Activated CD4-positive, alpha-beta T cell treated with anti-CD3 and anti-CD28 coated beads, Interleukin-2, amount 10 ng/mL, durations not matched to agents 7 days and 5 days (primary cell): ENCODE measurements around the gene PDE4A. TPM values are rescaled to one million over a fixed set of nuclear protein-coding genes. Genes with fewer than 3 reads are reported as not detected.
"Not testable (repeated sequence)": the region's sequence is repeated elsewhere in the genome, so short reads cannot be mapped to it uniquely, and the experiment has no call there.

Experiments used
- CTCF ChIA-PET: fragments of 350-600 bp; sonication (Branson Sonifier 250); formaldehyde crosslinking; loops from one replicate; lab custom pipeline; 2021; ENCODE audit warnings: antibody characterized with exemption; lab: Charles Lee
- POLR2A ChIA-PET: fragments of 350-600 bp; sonication (Branson Sonifier 250); formaldehyde crosslinking; loops from one replicate; lab custom pipeline; 2021; ENCODE audit warnings: antibody characterized with exemption; lab: Charles Lee
- DNase-seq: peaks from one replicate; pipeline ENCODE4 v3.0.0-alpha.2; 2020
- H3K27ac Mint-ChIP-seq: one replicate; pipeline ENCODE4 v1.8.0; 2021; ENCODE audit warnings: mild to moderate bottlenecking, moderate library complexity, mixed read lengths
- H3K27me3 Mint-ChIP-seq: one replicate; pipeline ENCODE4 v1.8.0; 2021; ENCODE audit warnings: mixed read lengths
- H3K36me3 Mint-ChIP-seq: one replicate; pipeline ENCODE4 v1.8.0; 2021; ENCODE audit warnings: low read depth, mixed read lengths
- H3K4me1 Mint-ChIP-seq: one replicate; pipeline ENCODE4 v1.8.0; 2021; ENCODE audit warnings: mixed read lengths
- H3K4me3 Mint-ChIP-seq: one replicate; pipeline ENCODE4 v1.8.0; 2021; ENCODE audit warnings: mild to moderate bottlenecking, moderate library complexity, mixed read lengths
- H3K9me3 Mint-ChIP-seq: one replicate; pipeline ENCODE4 v1.8.0; 2021; ENCODE audit warnings: mixed read lengths
- total RNA-seq, 2 experiments: library from RNA; stranded (reverse); gene quantifications; one replicate each; pipeline ENCODE4 v1.2.3, GENCODE V29; 2021

PDE4A gene
- total RNA-seq, 2 experiments from 2014 or later: 12.7 to 14.3 TPM

DNA sequence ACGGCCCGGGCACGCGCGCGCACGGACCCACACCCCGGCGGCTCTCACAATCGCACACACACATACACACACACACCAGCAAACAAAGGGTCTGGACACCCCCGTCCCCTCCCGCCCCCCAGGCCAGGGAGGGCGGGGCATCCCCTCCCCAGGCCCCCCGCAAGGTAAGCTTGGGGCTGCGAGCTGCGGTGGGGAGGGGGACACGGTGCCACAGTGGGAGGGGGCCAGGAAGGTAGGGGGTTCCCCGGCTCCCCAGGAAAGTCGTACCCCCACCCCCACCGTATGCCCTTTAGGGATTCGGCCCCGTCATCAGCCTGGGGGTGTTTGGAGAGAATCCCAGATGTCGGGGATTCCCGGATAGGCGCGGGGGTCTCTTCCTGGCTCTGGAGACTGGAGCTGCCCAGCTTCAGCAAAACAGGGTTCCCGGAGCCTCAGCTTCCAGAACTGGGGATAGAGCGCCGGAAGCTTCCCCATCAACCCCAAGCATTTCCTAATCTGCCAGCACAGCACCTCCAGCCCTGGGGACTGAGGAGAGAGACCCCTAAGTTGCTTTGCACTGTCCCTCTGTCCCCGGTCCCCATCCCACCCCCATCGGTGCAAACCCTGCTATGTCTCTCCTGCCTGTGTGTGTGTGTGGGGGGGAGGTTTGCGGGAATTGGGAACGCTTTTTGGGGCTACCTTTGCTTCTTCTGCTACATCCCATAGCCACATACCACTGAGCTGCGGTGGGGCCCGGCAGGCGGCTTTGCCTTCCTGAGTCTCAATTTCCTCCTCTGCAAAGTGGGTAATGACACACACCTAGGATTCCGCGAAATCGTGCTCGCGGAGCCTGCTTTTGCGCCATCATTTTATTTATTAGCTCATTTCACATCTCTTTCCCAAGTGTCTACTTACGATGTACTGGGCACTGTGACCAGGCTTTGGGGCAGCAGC lies 15.2 kb upstream of the PDE4A start:
- H3K36me3 Mint-ChIP-seq: peaks cover 16% of the 10 kb centered on the region
- H3K27me3 Mint-ChIP-seq: no peaks in the 10 kb centered on the region
- H3K9me3 Mint-ChIP-seq: no peaks in the 10 kb centered on the region
- POLR2A ChIA-PET: interaction anchor here (0.6 to 1.1 kb wide), 3 partner anchors 19 to 84 kb away, joined by 3 to 4 read pairs (median 3); no protein-coding TSS in a partner anchor
- peaks cover 78% of the 10 kb centered on the region for H3K4me1 Mint-ChIP-seq
- peak overlapping the region; percentile 97 for H3K27ac Mint-ChIP-seq
- CTCF ChIA-PET: interaction anchor here (0.6 to 19.2 kb wide), 13 partner anchors 10 to 240 kb away, joined by 3 to 612 read pairs (median 4); partner anchors contain the start of gene PDE4A
- DNase-seq: peak; percentile 61
- peak overlapping the region; percentile 97 for H3K4me3 Mint-ChIP-seq

DNA sequence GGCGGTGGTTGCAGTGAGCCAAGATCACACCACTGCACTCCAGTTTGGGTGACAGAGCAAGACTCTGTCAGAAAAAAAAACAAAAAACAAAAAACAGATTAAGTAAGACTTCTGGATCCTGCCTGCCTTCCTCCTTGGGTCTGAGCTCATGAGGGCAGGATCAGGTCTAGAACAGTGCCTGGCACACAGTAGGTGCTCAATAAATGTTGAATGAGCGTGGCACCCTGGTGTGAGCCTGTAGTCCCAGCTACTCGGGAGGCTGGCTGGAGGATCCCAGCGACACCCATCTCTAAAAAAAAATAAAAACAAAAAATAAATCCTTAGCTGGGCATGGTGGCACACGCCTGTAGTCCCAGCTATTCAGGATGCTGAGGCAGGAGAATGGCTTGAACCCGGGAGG lies 14.1 kb upstream of the PDE4A start:
- Mint-ChIP-seq H3K4me1 (peaks cover 77% of the 10 kb centered on the region), H3K36me3 (peaks cover 19% of the 10 kb centered on the region), H3K27me3 (no peaks in the 10 kb centered on the region), H3K4me3 (peak overlapping the region; percentile 97), H3K27ac (peak overlapping the region; percentile 97), H3K9me3 (no peaks in the 10 kb centered on the region)
- POLR2A ChIA-PET: interaction anchor here (0.6 to 0.8 kb wide), 2 partner anchors 14 to 27 kb away, joined by 3 read pairs; partner anchors contain the start of gene PDE4A
- CTCF ChIA-PET: interaction anchor here (0.6 to 19.2 kb wide), 11 partner anchors 11 to 493 kb away, joined by 3 to 612 read pairs (median 4); partner anchors contain the start of gene PDE4A
- DNase-seq: no peak

DNA sequence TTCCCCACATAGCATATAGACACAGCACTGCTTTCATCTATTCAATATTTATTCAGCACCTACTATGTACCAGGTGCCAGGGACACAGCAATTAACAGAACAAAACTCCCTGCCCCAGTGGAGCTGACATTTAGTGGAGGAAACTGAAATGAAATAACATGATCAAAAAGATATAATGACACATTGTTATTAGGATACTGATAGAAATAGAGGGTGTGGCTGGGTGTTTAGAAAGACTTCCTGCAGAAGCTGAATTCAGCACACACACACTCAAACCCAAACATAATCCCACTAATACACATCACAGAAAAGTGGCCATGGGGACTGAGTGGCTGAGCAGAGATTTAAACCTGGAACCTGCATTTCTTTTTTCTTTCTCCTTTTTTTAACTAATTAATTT lies 13.2 kb upstream of the PDE4A start:
- H3K36me3 Mint-ChIP-seq: peaks cover 14% of the 10 kb centered on the region
- H3K27me3 Mint-ChIP-seq: no peaks in the 10 kb centered on the region
- ChIA-PET POLR2A (no interaction called here), CTCF (interaction anchor here (1.1 to 19.2 kb wide), 2 partner anchors 17 to 18 kb away, joined by 3 to 612 read pairs; partner anchors contain the start of gene PDE4A)
- H3K9me3 Mint-ChIP-seq: no peaks in the 10 kb centered on the region
- peak overlapping the region; percentile 8 for H3K4me3 Mint-ChIP-seq
- no peak for DNase-seq
- H3K27ac Mint-ChIP-seq: peak overlapping the region; percentile 78
- peaks cover 77% of the 10 kb centered on the region for H3K4me1 Mint-ChIP-seq

DNA sequence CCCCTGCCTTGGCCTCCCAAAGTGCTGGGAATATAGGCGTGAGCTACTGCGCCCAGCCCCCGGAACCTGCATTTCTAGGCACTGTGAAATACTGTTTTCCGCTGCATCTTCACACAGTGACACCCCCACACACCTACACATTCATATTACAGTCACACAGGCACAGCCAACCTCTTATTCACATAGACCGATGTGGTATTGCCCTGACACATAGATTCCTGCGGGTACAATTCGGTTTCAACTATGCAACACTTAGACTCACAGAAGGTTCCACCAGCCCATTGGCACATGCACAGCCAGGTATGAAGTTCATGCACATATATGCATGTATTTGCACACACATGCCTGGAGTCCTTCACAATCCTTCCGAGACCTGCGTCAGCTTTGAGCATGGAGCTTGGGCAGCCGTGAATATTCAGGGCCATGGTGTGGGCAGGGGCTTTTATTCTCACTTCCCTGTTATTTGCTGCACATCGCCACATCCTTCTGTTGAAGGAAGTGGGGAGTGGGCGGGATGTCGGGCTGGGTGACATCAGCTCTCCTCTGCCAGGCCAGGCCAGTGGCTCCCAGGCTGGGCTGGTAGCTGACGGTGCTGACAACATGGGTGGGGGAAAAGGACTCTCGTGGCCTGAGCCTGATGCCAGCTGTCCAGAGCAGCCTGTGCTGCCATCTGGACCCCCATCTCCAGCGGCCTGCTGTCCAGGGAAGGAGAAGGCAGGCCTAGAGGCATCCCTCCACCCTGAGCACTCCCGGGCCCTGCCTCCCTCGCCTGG lies 11.6 kb upstream of the PDE4A start:
- ChIA-PET POLR2A (interaction anchor here (0.7 to 1.0 kb wide), 2 partner anchors 9 to 16 kb away, joined by 3 to 5 read pairs; no protein-coding TSS in a partner anchor), CTCF (interaction anchor here (0.9 to 19.2 kb wide), 5 partner anchors 16 to 150 kb away, joined by 3 to 612 read pairs (median 5); partner anchors contain the start of genes ICAM1 and PDE4A)
- Mint-ChIP-seq H3K4me3 (peak overlapping the region; percentile 58), H3K4me1 (peaks cover 83% of the 10 kb centered on the region), H3K27ac (peak overlapping the region; percentile 90), H3K27me3 (no peaks in the 10 kb centered on the region), H3K36me3 (peaks cover 7% of the 10 kb centered on the region), H3K9me3 (no peaks in the 10 kb centered on the region)
- peak; percentile 76 for DNase-seq

DNA sequence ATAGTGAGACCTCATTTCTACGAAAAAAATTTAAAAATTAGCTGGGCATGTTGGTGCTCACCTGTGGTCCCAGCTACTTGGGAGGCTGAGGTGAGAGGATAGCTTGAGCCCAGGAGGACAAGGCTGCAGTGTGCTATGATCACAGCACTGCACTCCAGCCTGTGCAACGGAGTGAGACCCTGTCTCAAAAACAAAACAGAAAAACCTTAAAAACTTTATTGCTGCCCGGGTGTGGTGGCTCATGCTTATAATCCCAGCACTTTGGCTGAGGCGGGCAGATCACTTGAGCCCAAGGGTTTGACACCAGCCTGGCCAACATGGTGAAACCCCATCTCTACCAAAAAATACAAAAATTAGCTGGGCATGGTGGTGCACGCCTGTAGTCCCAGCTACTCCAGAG lies 9.1 kb upstream of the PDE4A start:
- CTCF ChIA-PET: interaction anchor here (0.6 to 27.9 kb wide), 6 partner anchors 6 to 348 kb away, joined by 4 to 612 read pairs (median 9); partner anchors contain the start of genes CDC37 and PDE4A
- DNase-seq, H3K4me3 Mint-ChIP-seq, H3K9me3 Mint-ChIP-seq, POLR2A ChIA-PET, H3K36me3 Mint-ChIP-seq, H3K27me3 Mint-ChIP-seq: not testable (repeated sequence)
- H3K27ac Mint-ChIP-seq: peak overlapping the region; percentile 91
- peaks cover 78% of the 10 kb centered on the region for H3K4me1 Mint-ChIP-seq

DNA sequence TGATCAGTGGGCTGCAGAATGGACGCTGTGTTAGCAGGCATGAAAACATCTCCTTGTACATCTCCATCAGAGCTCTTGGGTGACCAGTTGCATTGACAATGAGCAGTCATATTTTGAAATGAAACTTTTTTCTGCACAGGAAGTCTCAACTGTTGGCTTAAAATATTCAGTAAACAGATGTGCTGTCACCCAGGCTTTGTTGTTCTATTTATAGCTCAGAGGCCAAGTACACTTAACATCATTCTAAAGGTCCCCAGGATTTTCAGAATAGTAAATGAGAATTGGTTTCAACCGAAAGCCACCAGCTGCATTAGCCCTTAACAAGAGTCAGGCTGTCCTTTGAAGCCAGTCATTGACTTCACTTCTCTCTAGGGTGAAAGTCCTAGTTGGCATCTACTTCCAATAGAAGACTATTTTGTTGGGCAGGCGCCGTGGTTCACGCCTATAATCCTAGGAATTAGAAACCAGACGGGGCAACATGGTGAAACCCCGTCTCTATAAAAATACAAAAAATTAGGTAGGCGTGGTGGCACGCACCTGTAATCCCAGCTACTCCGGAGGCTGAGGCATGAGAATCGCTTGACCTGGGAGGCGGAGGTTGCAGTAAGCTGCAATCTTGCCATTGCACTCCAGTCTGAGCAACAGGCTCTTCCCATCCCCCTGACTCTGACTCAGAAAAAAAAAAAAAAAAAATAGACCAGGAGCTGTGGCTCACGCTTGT lies 7.9 kb upstream of the PDE4A start:
- ChIA-PET POLR2A (interaction anchor here (0.6 to 0.9 kb wide), 3 partner anchors 12 to 1896 kb away, joined by 3 to 5 read pairs (median 4); no protein-coding TSS in a partner anchor), CTCF (interaction anchor here (0.6 to 27.9 kb wide), 13 partner anchors 7 to 981 kb away, joined by 3 to 612 read pairs (median 4); partner anchors contain the start of genes CDC37, KEAP1, KRI1 and PDE4A)
- Mint-ChIP-seq H3K4me3 (peak overlapping the region; percentile 8), H3K27me3 (peaks cover 8% of the 10 kb centered on the region), H3K9me3 (peaks cover 2% of the 10 kb centered on the region), H3K4me1 (peaks cover 76% of the 10 kb centered on the region), H3K27ac (peak overlapping the region; percentile 91), H3K36me3 (peaks cover 11% of the 10 kb centered on the region)
- DNase-seq: peak; percentile 66

DNA sequence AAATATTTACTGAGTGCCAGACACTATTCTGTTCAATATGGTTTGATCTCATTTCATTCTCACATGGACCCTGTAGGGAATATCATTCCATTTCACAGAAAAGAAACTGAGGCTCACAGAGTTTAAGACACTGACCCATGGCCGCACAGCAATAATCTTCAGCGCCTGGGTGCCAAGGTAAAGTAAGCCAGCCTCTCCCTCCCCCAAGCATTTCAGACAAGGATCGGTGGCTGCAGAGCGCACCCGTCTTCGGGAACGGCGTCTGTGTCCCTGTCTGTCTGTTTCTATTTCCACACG lies 4.3 kb upstream of the PDE4A start:
- POLR2A ChIA-PET: interaction anchor here (0.6 kb wide), 1 partner anchor 554 kb away, joined by 4 read pairs; no protein-coding TSS in a partner anchor
- H3K4me3 Mint-ChIP-seq: peak overlapping the region; percentile 66
- H3K9me3 Mint-ChIP-seq: peaks cover 2% of the 10 kb centered on the region
- no peak for DNase-seq
- H3K27ac Mint-ChIP-seq: peak overlapping the region; percentile 79
- H3K27me3 Mint-ChIP-seq: peaks cover 32% of the 10 kb centered on the region
- H3K36me3 Mint-ChIP-seq: peaks cover 4% of the 10 kb centered on the region
- H3K4me1 Mint-ChIP-seq: peaks cover 67% of the 10 kb centered on the region
- CTCF ChIA-PET: interaction anchor here (0.6 to 27.9 kb wide), 44 partner anchors 11 to 477 kb away, joined by 3 to 612 read pairs (median 4); partner anchors contain the start of genes CDC37, ICAM1, ICAM4 and ICAM5

DNA sequence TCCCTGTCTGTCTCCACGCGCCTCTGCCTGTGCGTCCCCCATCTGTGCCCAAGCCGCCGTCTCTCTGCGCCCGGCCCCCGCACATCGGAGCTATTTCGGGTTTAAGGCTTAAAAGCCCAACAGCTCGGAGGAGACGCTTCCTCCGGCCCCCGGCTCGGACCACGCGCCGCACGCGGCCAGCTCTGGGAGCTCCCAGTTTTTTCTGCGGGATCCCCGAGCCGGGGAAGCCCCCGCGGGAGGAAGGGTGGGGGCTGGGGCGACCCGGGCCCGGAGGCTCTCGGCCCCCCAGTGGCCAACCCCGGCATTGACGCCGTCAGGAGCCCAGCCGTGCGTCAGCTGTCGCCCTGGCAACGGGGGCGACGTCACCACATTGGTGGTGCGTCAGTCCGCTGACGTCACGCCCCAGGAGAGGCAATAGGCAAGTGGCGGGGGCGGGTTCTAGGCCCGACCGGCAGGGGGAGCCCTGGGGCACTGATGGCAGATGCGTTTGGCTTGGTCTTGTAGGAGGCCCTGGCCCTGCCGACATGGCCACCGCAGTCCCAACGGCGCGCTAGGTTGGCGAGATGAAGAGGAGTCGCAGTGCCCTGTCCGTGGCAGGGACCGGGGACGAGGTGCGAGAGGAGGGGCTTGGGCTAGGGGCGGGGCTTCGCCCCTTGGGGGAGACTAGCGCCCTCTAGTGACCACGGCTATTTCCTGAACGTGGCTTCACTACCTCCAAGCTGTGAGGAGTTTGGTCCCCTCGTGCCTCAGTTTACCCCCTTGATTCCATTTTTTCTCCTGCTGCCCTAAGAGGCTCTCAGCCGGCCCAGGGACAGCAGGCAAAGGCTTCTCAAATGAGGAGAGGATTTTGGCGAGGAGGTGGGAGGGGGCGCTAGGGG lies 3.7 kb upstream of the PDE4A start:
- peaks cover 67% of the 10 kb centered on the region for H3K4me1 Mint-ChIP-seq
- H3K27me3 Mint-ChIP-seq: peaks cover 38% of the 10 kb centered on the region
- DNase-seq: peak; percentile 93
- peak overlapping the region; percentile 66 for H3K4me3 Mint-ChIP-seq
- H3K27ac Mint-ChIP-seq: peak overlapping the region; percentile 89
- ChIA-PET CTCF (interaction anchor here (0.6 to 27.9 kb wide), 49 partner anchors 11 to 478 kb away, joined by 3 to 612 read pairs (median 4); partner anchors contain the start of genes CDC37, ICAM1, ICAM4 and ICAM5), POLR2A (interaction anchor here (0.5 to 0.6 kb wide), 2 partner anchors 22 to 555 kb away, joined by 3 to 4 read pairs; no protein-coding TSS in a partner anchor)
- H3K9me3 Mint-ChIP-seq: peaks cover 2% of the 10 kb centered on the region
- H3K36me3 Mint-ChIP-seq: peaks cover 4% of the 10 kb centered on the region

DNA sequence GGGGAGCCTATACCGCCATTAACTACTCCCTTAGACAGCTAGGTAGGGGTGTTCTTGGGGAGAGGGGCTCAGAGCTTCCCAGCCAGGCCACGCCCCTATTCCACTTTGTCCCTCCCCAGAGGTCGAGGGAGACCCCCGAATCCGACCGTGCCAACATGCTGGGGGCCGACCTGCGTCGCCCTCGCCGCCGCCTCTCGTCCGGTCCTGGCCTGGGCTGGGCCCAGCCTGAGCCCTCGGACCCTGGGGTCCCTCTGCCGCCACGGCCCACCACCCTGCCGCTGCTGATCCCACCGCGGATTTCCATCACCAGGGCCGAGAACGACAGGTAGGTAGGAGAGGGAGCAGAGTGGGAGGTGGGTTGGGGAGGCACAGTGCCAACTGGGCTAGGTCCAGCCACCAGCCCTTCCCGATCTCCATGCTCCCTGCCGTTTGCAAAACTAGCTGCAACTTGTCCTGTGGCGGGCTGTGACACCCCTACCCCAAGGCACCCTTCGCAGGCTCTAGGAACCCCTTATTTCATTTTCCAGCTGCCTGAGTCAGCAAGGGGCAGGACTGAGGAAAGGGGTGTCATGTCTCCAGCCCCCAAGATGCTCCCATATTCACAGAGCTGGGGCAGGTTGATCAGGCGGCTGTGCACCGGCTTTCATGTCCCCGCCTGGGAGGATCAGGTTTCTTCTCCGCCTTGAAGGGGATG lies 2.6 kb upstream of the PDE4A start:
- Mint-ChIP-seq H3K27me3 (peaks cover 48% of the 10 kb centered on the region), H3K27ac (peak overlapping the region; percentile 76), H3K9me3 (peaks cover 2% of the 10 kb centered on the region), H3K4me3 (peak overlapping the region; percentile 54), H3K36me3 (peaks cover 4% of the 10 kb centered on the region), H3K4me1 (peaks cover 67% of the 10 kb centered on the region)
- DNase-seq: no peak
- POLR2A ChIA-PET: interaction anchor here (1.5 kb wide), 1 partner anchor 9 kb away, joined by 5 read pairs; no protein-coding TSS in a partner anchor
- CTCF ChIA-PET: interaction anchor here (0.5 to 27.9 kb wide), 28 partner anchors 12 to 447 kb away, joined by 3 to 612 read pairs (median 6); partner anchors contain the start of genes CDC37, ICAM1, ICAM4 and ICAM5

DNA sequence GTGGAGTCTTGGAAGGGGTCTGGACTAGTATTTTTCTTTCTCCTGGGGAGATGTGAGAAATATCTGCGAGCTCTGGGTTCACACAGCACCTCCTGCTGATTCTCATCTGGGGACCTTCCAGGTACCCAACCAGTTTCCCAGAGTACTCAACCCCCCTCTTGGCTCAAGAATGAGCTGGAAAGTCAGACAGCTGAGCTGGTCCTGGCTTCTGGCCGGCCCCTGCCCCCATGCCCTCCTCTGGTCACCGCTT lies 2.2 kb upstream of the PDE4A start:
- Mint-ChIP-seq H3K36me3 (peaks cover 4% of the 10 kb centered on the region), H3K27ac (peak overlapping the region; percentile 76), H3K4me1 (peaks cover 68% of the 10 kb centered on the region), H3K27me3 (peaks cover 51% of the 10 kb centered on the region), H3K9me3 (peaks cover 2% of the 10 kb centered on the region), H3K4me3 (peak overlapping the region; percentile 54)
- CTCF ChIA-PET: interaction anchor here (0.6 to 27.9 kb wide), 13 partner anchors 12 to 284 kb away, joined by 3 to 612 read pairs (median 6); partner anchors contain the start of genes CDC37, S1PR5 and TYK2
- POLR2A ChIA-PET: interaction anchor here (1.5 kb wide), 1 partner anchor 9 kb away, joined by 5 read pairs; no protein-coding TSS in a partner anchor
- no peak for DNase-seq
